Astrocyte (in vitro differentiated cells and primary cell): Measurements from ENCODE around the gene GPATCH4. TPM values are rescaled to one million over a fixed set of nuclear protein-coding genes. Genes with fewer than 3 reads are reported as not detected.

Source experiments
- DNase-seq: peaks from one replicate; pipeline ENCODE4 v3.0.0-alpha.2; 2010; ENCODE audit warnings: low read depth
- FAIRE-seq: peaks from 2 replicates; lab custom pipeline; 2011; peaks lifted over from hg19 to GRCh38; lab: Jason Lieb, UNC
- H2AFZ ChIP-seq: 2 replicates; pipeline ENCODE4 v1.6.0; 2012; ENCODE audit warnings: low read depth, low read length, inconsistent platforms
- H3K27ac ChIP-seq: 2 replicates; pipeline ENCODE4 v1.5.1; 2011; ENCODE audit warnings: low read depth, low read length, inconsistent platforms
- H3K27me3 ChIP-seq: 2 replicates; pipeline ENCODE4 v1.6.0; 2011; ENCODE audit warnings: low read length, inconsistent platforms; ENCODE audit not compliant: insufficient read depth
- H3K36me3 ChIP-seq: 2 replicates; pipeline ENCODE4 v1.5.1; 2011; ENCODE audit warnings: low read length, inconsistent platforms; ENCODE audit not compliant: insufficient read depth
- H3K4me1 ChIP-seq: 2 replicates; pipeline ENCODE4 v1.5.1; 2011; ENCODE audit warnings: low read length, inconsistent platforms; ENCODE audit not compliant: insufficient read depth
- H3K4me2 ChIP-seq: 2 replicates; pipeline ENCODE4 v1.6.0; 2012; ENCODE audit warnings: low read length, inconsistent platforms
- H3K4me3 ChIP-seq: 2 replicates; pipeline ENCODE4 v1.5.1; 2011; ENCODE audit warnings: low read depth, mild to moderate bottlenecking, low read length, inconsistent platforms; ENCODE audit not compliant: insufficient read depth
- H3K79me2 ChIP-seq: 2 replicates; pipeline ENCODE4 v1.6.0; 2012; ENCODE audit warnings: mild to moderate bottlenecking, low read length, inconsistent platforms; ENCODE audit not compliant: insufficient read depth
- H3K9ac ChIP-seq: 2 replicates; pipeline ENCODE4 v1.6.0; 2012; ENCODE audit warnings: mild to moderate bottlenecking, low read length, inconsistent platforms
- H3K9me3 ChIP-seq: 2 replicates; pipeline ENCODE4 v1.5.1; 2012; ENCODE audit warnings: low read depth, mild to moderate bottlenecking, low read length, inconsistent platforms; ENCODE audit not compliant: insufficient read depth
- H4K20me1 ChIP-seq: 2 replicates; pipeline ENCODE4 v1.6.0; 2012; ENCODE audit warnings: low read length, inconsistent platforms; ENCODE audit not compliant: insufficient read depth
- H3K27ac Mint-ChIP-seq: one replicate; pipeline ENCODE4 v1.8.0; 2021; ENCODE audit warnings: mild to moderate bottlenecking, mixed read lengths; ENCODE audit not compliant: unreplicated experiment
- H3K27me3 Mint-ChIP-seq: one replicate; pipeline ENCODE4 v1.8.0; 2021; ENCODE audit warnings: low read depth, mixed read lengths; ENCODE audit not compliant: unreplicated experiment
- H3K36me3 Mint-ChIP-seq: one replicate; pipeline ENCODE4 v1.8.0; 2021; ENCODE audit warnings: low read depth, mixed read lengths; ENCODE audit not compliant: unreplicated experiment
- H3K4me1 Mint-ChIP-seq: one replicate; pipeline ENCODE4 v1.8.0; 2021; ENCODE audit warnings: low read depth, mixed read lengths; ENCODE audit not compliant: unreplicated experiment
- H3K4me3 Mint-ChIP-seq: one replicate; pipeline ENCODE4 v1.8.0; 2021; ENCODE audit warnings: mild to moderate bottlenecking, moderate library complexity, mixed read lengths; ENCODE audit not compliant: unreplicated experiment
- H3K9me3 Mint-ChIP-seq: one replicate; pipeline ENCODE4 v1.8.0; 2021; ENCODE audit warnings: mild to moderate bottlenecking, mixed read lengths; ENCODE audit not compliant: unreplicated experiment
- EZH2 ChIP-seq: IDR thresholded peaks from 2 replicates; pipeline ENCODE4 v1.6.1; 2012; ENCODE audit warnings: mild to moderate bottlenecking, low read length, inconsistent platforms; ENCODE audit not compliant: insufficient read depth
- total RNA-seq: library from RNA; stranded (reverse); gene quantifications from 2 replicates; pipeline ENCODE4 v1.2.1, GENCODE V29; 2021
- TF ChIP-seq, protein P1 (sequence below): IDR thresholded peaks from 2 replicates; pipeline ENCODE4 v1.5.1; 2011; ENCODE audit warnings: low read depth, mild to moderate bottlenecking, inconsistent platforms, low read length, moderate library complexity; ENCODE audit not compliant: insufficient read depth

The GPATCH4 gene
- total RNA-seq, 1 donor from 2014 or later: 22.8 TPM

DNA sequence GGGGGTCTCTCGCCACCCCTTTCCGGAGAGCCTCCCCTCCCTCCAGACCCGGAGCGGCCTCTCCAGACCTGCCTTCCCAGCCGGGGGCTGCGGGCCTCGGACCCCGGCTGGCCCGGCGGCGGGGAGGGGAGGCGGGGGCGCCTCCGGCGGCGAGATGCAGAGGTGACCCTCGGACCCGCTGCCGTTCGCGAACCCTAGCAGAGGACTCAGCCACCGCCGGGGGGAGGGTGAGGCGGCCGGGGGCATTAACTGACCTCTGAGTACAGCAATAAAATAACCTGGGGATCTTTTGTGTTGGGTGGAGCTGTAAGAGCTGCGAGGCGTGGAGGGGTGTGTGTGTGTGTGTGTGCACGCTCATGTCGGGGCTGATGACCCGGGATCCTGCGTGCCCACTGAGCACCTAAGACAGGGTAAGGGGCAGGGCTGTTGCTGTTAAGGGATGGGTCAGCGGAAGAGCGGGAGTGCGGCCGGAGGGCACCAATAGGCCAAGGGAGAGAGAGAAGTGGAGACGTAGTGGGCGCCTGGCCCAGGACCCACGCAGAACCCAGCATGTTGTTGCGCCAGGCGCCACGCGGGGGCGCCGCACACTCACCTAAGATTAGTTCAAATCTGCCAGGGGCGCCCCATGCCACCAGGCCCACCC lies 24.3 kb upstream of the GPATCH4 start:
- Histone ChIP-seq H3K79me2 (no peaks in the 10 kb centered on the region), H3K27ac (no peak overlapping the region), H3K36me3 (no peaks in the 10 kb centered on the region), H3K4me2 (peak overlapping the region; percentile 73), H3K9ac (no peak overlapping the region), H3K27me3 (peaks cover 46% of the 10 kb centered on the region), H3K4me1 (peaks cover 6% of the 10 kb centered on the region), H3K4me3 (no peak overlapping the region), H2AFZ (no peak overlapping the region), H4K20me1 (no peaks in the 10 kb centered on the region), H3K9me3 (no peaks in the 10 kb centered on the region)
- DNase-seq: no peak
- H3K27me3 Mint-ChIP-seq: peaks cover 58% of the 10 kb centered on the region
- TF ChIP-seq, protein P1, sequence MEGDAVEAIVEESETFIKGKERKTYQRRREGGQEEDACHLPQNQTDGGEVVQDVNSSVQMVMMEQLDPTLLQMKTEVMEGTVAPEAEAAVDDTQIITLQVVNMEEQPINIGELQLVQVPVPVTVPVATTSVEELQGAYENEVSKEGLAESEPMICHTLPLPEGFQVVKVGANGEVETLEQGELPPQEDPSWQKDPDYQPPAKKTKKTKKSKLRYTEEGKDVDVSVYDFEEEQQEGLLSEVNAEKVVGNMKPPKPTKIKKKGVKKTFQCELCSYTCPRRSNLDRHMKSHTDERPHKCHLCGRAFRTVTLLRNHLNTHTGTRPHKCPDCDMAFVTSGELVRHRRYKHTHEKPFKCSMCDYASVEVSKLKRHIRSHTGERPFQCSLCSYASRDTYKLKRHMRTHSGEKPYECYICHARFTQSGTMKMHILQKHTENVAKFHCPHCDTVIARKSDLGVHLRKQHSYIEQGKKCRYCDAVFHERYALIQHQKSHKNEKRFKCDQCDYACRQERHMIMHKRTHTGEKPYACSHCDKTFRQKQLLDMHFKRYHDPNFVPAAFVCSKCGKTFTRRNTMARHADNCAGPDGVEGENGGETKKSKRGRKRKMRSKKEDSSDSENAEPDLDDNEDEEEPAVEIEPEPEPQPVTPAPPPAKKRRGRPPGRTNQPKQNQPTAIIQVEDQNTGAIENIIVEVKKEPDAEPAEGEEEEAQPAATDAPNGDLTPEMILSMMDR: peak; percentile 66
- TF ChIP-seq EZH2: peak; percentile 98
- no peak for FAIRE-seq
- H3K36me3 Mint-ChIP-seq: no peaks in the 10 kb centered on the region
- H3K27ac Mint-ChIP-seq: no peak overlapping the region
- H3K4me1 Mint-ChIP-seq: peaks cover 3% of the 10 kb centered on the region
- H3K9me3 Mint-ChIP-seq: no peaks in the 10 kb centered on the region
- H3K4me3 Mint-ChIP-seq: peak overlapping the region; percentile 73

DNA sequence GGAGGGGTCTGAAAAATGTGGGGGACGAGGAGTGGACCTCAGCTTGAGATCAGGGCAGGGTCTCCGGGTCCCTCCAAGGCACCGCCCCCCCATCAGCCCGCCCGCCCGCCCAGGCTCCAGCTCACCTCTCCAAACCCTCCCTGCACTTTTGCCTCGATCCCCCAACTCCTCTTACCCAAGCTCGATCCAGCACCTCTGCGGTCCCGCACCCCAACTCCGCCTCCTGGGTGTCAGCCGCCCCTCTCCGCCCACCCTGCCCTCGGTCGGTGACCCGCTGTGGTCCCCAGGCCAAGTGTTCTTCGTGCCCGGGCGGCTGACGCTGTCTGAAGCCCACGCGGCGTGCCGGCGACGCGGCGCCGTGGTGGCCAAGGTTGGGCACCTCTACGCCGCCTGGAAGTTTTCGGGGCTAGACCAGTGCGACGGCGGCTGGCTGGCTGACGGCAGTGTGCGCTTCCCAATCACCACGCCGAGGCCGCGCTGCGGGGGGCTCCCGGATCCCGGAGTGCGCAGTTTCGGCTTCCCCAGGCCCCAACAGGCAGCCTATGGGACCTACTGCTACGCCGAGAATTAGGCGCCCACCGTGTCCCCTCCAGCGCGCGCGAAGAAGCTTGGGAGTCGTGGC lies 23.6 kb upstream of the GPATCH4 start:
- FAIRE-seq (no peak), DNase-seq (no peak)
- peaks cover 6% of the 10 kb centered on the region for H3K4me1 ChIP-seq
- no peaks in the 10 kb centered on the region for H3K9me3 ChIP-seq
- Mint-ChIP-seq H3K27ac (no peak overlapping the region), H3K9me3 (no peaks in the 10 kb centered on the region), H3K4me3 (no peak overlapping the region), H3K27me3 (peaks cover 60% of the 10 kb centered on the region), H3K36me3 (no peaks in the 10 kb centered on the region), H3K4me1 (peaks cover 3% of the 10 kb centered on the region)
- no peak overlapping the region for H3K27ac ChIP-seq
- H3K9ac ChIP-seq: no peak overlapping the region
- no peaks in the 10 kb centered on the region for H4K20me1 ChIP-seq
- no peak overlapping the region for H2AFZ ChIP-seq
- H3K36me3 ChIP-seq: no peaks in the 10 kb centered on the region
- H3K27me3 ChIP-seq: peaks cover 50% of the 10 kb centered on the region
- peak overlapping the region; percentile 82 for H3K4me2 ChIP-seq
- no peaks in the 10 kb centered on the region for H3K79me2 ChIP-seq
- H3K4me3 ChIP-seq: no peak overlapping the region
- TF ChIP-seq EZH2: peak; percentile 92
- TF ChIP-seq, protein P1: no peak
